Measurements from ENCODE around the gene MVD.
A peak's percentile ranks its signal among the peaks of the same experiment; 100 is the strongest.

MVD gene, protein sequence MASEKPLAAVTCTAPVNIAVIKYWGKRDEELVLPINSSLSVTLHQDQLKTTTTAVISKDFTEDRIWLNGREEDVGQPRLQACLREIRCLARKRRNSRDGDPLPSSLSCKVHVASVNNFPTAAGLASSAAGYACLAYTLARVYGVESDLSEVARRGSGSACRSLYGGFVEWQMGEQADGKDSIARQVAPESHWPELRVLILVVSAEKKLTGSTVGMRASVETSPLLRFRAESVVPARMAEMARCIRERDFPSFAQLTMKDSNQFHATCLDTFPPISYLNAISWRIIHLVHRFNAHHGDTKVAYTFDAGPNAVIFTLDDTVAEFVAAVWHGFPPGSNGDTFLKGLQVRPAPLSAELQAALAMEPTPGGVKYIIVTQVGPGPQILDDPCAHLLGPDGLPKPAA

DNA sequence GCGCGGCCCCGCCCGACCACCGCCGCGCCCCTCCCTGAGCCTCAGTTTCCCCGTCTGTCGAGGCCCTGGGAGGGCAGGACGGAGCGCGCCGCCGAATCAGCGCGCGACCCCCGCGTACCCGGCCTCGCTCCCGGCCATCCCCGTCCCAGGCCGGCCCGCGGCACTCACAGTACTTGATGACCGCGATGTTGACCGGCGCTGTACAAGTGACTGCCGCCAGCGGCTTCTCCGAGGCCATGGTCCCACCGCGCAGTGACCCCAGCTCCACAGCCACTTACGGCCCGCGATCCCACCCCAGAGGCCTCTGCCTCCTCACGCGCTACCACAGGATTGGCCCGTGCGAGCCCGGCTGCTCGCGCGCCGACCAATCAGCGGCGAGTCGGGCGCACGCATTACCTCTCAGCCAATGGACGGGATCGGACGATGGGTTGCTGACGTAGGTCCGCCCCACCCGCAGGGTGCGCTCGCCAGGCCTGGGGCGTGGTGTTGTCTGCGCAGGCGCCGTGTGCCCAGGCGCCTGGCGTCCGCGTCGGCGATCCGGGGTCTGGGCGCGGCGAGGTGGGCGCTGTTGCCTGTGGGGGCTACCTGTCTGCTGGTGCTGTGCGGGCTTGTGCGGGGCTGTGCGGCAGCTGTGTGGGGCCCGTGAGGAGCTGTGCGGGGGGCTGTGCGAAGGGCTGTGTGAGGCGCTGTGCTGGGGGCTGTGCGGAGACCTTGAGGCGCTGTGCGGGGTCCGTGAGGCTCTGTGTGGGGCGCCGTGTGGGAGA is at the start of gene MVD:
Gene MVD (minus strand): TSS at position 249 of the 764 bp plus-strand sequence. CDS start 11 bp downstream, at position 238.
- peak; percentile 99 for DNase-seq

- DNase-seq: no peak
Measured at GRCh38 chr16:88712362-88712979, 49.6 kb upstream of the MVD start.

GRCh38 chr16:88711750-88712340 is 49.0 kb upstream of the MVD start:
- no peak for DNase-seq

DNA sequence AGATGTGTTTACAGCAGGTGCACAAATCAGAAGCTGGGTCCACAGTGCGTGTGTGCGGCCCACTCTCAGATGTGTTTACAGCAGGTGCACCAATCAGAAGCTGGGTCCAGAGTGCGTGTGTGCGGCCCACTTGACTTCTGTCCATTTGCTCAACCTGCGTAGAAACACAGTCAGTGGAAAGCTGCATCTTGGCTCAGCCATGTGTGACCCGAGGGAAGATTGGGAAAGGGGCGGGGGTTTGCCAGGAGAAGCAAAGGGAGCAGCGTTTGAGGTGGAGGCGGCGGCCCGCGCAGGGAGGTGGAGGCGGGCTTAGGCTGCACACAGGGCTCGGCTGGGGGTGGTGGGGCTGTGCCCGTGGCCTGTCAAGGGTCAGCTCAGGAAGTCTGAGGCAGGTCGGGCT is 47.7 kb upstream of the MVD start:
- no peak for DNase-seq

DNA sequence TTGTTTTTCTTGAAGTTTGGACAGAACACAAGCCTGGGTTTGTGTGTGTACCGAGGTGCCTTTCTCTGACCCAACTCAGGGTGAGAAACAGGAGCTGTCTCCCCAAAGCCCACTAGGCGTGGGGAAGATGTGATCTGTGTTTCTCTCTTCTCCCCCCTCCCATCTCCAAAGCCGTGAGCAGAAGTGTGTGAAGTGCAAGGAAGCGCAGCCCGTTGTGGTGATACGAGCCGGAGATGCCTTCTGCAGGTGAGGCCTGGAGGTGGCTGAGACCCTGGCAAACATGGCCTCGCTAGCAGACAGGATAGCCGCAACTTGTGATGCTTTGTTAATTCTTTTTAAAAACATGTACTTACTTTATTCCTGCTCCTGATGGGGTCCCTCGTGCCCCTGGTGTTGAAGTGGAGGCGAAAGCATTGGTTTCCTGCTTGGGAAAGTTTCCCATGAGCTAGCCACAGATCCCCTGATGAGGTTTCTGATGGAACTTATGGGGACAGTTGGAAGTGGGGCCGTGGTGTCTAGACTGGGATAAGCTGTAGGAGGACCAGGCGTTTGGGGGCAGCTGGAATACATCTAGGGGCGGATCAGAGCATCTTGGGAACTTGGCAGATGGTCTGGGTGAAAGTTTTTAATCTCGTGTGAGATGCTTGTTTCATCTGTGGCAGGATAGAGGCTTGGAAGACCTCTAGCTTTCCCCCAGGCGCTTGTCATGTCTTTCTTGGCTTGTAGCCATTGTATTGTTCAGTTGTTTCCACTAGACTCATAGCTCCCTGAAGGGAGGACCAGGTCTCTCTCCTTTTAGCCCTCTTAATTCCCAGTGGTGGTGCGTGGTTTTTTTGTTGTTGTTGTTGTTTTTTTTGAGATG is 44.3 kb upstream of the MVD start:
- DNase-seq: no peak

DNA sequence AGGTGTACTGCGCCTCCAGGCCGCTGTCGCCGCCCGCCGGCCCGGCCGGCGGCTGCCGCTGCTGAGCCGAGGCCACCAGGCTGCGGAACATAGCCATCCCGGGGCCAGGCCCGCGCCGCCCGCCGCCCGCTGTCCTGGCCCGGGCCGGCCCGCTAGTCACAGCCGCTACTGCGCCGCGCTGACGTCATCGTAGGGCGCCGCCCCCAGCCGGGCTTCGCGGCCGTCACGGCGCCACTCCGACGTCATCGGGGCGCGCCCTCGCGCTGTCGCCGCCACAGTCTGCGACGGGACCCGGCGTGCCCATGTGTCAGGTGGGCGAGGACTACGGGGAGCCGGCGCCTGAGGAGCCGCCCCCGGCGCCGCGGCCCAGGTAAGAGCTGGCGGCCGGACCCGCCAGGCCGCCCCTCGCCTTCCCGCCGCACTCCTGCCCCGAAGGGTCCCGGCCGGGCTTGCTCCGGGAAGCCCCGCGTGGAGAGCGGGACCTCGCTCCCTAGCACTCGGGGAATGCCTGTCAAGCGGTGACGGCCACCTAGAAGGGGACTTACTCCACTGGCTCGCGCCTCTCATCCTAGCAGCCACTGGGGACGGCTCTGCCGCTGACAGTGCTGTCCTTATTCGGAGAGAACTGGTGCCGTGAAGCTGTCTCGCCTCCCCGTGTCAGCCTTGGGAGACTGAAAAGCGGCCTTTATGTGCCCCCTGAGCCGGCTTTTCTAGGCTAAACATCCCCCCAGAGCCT is 43.5 kb upstream of the MVD start, which contains the start of the genes CTU2 and RNF166:
Gene CTU2 (plus strand): TSS at position 275 of the 736 bp plus-strand sequence. CDS start 28 bp downstream, at position 303.
Gene RNF166 (minus strand): TSS at position 180 of the 736 bp plus-strand sequence. CDS start 83 bp downstream, at position 97.
- DNase-seq: peak; percentile 94 to 98 (median 98)

DNA sequence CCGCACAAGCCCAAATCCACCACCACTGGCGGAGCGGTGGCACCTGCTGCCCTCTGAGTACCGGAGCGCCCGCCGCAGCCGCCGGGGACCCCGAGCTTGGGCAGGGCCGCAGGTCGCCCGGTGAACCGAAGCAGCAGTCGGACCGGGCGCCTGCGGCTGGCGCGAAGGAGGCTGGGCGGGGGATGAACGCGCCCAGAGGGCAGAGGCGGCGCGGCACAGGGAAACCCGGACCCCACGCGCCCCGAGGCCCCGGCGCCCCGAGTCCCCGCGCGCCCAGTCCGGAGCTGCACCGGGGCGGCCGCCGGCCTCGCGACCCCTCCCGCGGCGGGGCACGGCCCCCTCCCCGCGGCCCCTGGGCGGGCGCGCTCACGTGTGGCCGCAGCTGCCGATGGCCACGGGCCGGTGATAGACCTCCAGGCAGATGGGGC is 42.9 kb upstream of the MVD start:
- DNase-seq: peak in 1 of 3 donors; percentile 60

GRCh38 chr16:88705076-88705684 is 42.3 kb upstream of the MVD start:
- peak; percentile 75 to 80 (median 79) for DNase-seq

GRCh38 chr16:88703486-88704309 is 40.8 kb upstream of the MVD start:
- peak; percentile 80 to 85 (median 83) for DNase-seq

DNA sequence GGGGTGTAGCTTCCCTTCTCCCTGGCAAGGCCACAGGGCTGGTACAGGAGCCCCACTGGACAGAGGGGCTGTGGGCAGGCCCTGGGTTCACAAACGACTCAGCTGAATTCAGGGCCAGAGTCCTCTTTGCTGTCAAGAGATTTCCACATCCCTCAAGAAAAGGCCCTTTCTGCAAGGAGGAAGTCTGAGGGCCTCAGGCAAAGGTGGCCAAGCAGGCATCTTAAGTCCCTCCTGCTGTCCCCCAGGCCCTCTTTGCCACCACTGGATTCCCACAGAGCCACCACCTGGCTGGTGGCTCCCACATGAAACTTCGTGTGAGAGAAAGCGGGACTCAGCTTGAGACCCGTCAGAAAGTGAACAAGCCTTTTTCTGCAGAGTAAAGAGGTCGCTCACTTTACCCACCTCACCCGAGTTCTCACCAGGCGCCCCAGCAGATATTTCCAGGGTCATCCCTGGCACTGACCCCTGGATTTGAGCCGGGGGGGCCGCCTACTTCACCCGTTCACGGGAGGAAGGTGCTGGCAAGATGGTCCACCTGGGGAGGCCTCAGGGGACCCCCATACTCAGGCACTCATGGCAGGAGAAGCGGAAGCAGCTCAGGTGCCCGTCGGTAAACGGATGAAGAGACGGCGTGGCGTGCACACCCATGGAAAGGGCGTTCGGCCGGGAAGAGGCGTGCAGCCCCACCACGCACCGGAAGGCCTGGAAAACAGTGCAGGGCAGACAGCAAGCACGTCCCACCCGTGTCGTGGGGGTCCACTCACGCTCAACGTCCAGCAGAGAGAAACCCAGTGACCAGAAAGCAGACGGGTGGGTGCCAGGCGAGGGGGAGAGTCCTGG is 39.7 kb upstream of the MVD start:
- peak; percentile 60 to 69 (median 60) for DNase-seq

DNA sequence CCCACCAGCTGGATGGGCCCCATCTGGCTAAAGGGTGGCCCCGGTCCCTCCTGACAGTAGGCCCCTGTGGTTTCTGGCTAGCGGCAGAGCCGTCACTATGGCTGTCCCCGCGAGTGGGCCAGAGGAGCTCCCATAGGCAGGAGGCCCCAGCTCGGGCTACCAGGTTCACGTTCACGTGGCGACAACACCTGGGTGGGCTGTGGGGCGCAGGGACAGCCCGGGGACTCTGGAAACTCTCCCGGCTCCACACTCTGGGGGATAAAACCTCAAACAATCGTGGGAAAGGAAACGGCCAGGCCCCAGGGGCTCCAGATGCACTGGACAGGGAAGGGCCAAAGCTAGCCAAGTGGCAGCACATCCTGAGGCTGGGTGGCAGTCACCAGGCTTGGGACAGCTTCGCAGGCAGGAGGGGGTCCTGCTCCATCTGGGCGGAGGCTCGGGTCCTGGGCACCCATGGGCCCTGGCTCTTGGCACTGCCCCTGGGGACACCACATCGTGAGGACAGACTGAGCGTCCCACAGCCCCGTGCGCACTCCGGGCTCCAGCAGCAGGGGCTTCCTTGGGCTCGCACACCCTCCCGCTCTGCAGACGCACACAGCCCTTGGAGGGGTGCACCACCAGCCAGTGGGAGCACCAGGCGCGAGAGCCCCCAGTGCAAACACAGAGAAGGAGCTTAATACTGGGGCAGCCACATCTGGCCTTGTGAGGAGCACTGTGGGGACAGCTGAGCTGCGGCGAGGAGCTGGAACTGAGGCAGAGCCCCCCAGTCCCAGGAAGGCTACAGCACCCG is 38.9 kb upstream of the MVD start:
- no peak for DNase-seq

GRCh38 chr16:88700636-88701482 is 38.0 kb upstream of the MVD start:
- peak; percentile 94 to 96 (median 94) for DNase-seq

DNA sequence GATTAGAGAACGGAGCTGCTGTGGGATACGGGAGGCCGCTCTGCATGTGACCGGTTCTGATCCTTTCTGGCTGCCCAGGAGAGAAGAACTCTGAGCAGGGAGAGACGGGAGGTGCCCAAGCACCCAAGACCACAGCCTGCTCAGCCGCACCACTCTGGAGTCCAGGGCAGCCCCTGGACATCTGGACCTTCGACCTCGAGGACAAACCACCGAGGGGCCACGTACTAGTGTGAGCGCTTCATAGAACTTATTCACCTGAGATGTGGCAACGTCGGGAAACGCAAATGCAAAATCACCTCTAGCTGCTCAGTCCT is 37.4 kb upstream of the MVD start:
- DNase-seq: no peak

DNA sequence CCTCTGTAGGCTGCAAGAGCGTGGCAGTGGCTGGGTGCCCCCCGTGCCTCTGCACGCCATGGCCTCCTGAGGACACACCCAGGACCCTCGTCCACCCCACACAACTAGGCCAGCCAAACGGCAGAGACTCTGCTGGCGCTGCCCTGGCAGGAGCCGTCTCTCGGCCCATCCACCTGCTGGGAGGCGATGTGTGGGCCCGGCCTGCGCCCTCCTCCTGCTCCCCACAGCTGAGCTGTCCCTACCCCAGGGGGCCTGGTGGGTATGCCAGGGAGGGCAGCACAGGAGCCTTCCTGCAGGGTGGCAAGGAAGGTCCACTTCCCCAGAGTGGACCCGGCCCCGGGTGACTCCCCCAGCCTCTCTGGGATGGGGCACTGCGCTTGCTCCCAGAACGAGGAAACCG is 36.3 kb upstream of the MVD start:
- no peak for DNase-seq

GRCh38 chr16:88698646-88699045 is 35.8 kb upstream of the MVD start:
- no peak for DNase-seq

DNA sequence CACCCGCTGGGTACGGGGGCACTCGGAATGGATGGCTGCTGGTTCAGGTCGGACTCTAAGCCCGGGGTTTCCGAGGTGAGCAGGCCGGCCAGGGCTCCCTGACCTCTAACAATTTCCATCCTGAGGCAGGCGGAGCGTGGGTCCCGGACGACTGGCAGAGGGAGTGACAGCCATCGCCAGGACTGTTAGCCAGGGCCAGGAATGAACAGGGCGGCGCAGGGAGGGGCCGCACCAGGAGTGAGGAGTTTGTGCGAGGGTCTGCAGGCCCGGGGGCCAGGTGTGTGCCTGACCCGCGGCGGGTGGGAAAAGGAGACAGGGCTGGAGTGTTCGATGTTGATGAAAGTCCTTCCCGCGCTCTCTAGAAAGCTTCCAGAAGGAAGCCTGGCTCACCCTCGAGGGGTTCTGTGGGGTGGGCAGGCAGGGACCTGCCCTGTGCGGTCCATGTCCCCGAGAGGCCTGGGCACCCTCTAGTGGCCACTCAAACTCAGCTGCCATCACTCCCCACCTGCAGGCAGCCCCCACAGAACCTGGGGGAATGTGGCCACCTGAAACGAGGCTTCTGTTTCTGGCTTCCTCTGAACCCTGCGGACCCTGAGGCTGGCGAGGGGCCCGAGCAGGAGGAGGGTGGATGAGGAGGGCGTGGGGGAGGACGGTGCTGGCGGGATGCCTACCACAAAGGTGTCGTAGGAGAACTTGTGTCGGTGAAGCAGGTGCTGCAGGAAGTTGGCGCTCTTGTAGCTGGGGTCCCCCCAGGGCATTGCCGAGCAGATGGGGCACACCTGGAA is 35.1 kb upstream of the MVD start:
- peak in 1 of 3 donors; percentile 26 for DNase-seq
